Right lobe of liver (tissue), 4 donors: ENCODE results near the gene FAM13A.

Experiments
- POLR2A ChIP-seq: fragments of 450-650 bp; IDR thresholded peaks from one replicate; pipeline ENCODE4 v1.6.1; 2017; ENCODE audit warnings: antibody characterized with exemption, mild to moderate bottlenecking
- TF ChIP-seq, protein P1 (sequence below), 4 donors: fragments of 200-600 bp in 3 of 4; fragments of 450-650 bp in 1 of 4; IDR thresholded peaks; one replicate each; pipeline versions ENCODE4 v1.5.1 to v1.8.0; 2016 to 2022; ENCODE audit warnings: antibody characterized with exemption in 4 of 4, mild to moderate bottlenecking in 2 of 4
- donor health status: DM: no; HTN: no; CAD: no.
- donor health status: DM: no; HTN: no; CAD: no.
- donor health status: DM: no; HTN: yes; CAD: no.

DNA sequence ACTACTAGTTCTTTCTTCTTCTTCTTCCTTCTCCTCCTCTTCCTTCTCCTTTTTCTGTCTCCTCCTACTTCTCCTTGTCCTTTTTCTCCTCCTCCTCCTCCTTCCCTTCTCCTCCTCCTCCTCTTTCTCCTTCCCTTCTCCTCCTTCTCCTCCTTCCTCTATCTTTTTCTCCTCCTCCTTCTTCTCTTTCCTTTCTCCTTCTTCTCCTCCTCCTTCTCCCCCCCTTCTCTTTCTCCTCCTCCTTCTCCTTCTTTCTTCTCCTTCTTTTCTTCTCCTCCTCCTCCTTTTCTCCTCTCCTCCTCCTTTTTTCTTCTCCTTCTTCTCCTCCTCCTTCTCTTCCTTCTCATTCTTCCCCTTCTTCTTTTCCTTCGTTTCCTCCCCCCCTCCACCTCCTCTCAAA lies 337.6 kb downstream of the FAM13A start:
- TF ChIP-seq, protein P1, sequence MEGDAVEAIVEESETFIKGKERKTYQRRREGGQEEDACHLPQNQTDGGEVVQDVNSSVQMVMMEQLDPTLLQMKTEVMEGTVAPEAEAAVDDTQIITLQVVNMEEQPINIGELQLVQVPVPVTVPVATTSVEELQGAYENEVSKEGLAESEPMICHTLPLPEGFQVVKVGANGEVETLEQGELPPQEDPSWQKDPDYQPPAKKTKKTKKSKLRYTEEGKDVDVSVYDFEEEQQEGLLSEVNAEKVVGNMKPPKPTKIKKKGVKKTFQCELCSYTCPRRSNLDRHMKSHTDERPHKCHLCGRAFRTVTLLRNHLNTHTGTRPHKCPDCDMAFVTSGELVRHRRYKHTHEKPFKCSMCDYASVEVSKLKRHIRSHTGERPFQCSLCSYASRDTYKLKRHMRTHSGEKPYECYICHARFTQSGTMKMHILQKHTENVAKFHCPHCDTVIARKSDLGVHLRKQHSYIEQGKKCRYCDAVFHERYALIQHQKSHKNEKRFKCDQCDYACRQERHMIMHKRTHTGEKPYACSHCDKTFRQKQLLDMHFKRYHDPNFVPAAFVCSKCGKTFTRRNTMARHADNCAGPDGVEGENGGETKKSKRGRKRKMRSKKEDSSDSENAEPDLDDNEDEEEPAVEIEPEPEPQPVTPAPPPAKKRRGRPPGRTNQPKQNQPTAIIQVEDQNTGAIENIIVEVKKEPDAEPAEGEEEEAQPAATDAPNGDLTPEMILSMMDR (IDR thresholded peaks at IDR 0.05): no peak
- no peak for TF ChIP-seq POLR2A
